COLO829 (cell line): ENCODE data around the gene ABL1.
A peak's percentile ranks its signal among the peaks of the same experiment; 100 is the strongest.
"Not testable (repeated sequence)": the region's sequence is repeated elsewhere in the genome, so short reads cannot be mapped to it uniquely, and the experiment has no call there.

Source experiments
- DNase-seq: peaks from one replicate; pipeline ENCODE4 v3.0.0; 2012; ENCODE audit warnings: low spot score

The ABL1 gene

GRCh38 chr9:130825351-130825651 is 9.8 kb upstream of the ABL1 start:
- no peak for DNase-seq

GRCh38 chr9:130825809-130826208 is 9.2 kb upstream of the ABL1 start:
- no peak for DNase-seq

GRCh38 chr9:130829762-130830161 is 5.3 kb upstream of the ABL1 start:
- DNase-seq, result no peak

GRCh38 chr9:130830231-130830760 is 4.8 kb upstream of the ABL1 start:
- no peak for DNase-seq

- no peak for DNase-seq
These were observed 4.0 kb upstream of the ABL1 start for GRCh38 chr9:130831077-130831476.

- no peak for DNase-seq
These were observed 1.7 kb upstream of the ABL1 start for GRCh38 chr9:130833031-130833990.

GRCh38 chr9:130835441-130836298 is 616 bp downstream of the ABL1 start:
- no peak for DNase-seq

- DNase-seq, result no peak
These were observed 2.0 kb downstream of the ABL1 start for GRCh38 chr9:130837002-130837511.

- DNase-seq, result no peak
These were observed 2.6 kb downstream of the ABL1 start for GRCh38 chr9:130837643-130838042.

- no peak for DNase-seq
These were observed 4.4 kb downstream of the ABL1 start for GRCh38 chr9:130839132-130840111.

GRCh38 chr9:130842545-130842944 is 7.5 kb downstream of the ABL1 start:
- DNase-seq, result no peak

GRCh38 chr9:130843049-130843908 is 8.2 kb downstream of the ABL1 start:
- DNase-seq, result no peak

GRCh38 chr9:130844044-130844451 is 9.0 kb downstream of the ABL1 start:
- DNase-seq, result no peak

- no peak for DNase-seq
These were observed 10.2 kb downstream of the ABL1 start for GRCh38 chr9:130845254-130845653.

GRCh38 chr9:130845901-130846481 is 10.9 kb downstream of the ABL1 start:
- no peak for DNase-seq

GRCh38 chr9:130846487-130847305 is 11.6 kb downstream of the ABL1 start:
- DNase-seq, result peak; percentile 79

- DNase-seq, result peak; percentile 80
These were observed 12.5 kb downstream of the ABL1 start for GRCh38 chr9:130847306-130848217.

GRCh38 chr9:130848514-130848913 is 13.5 kb downstream of the ABL1 start:
- not testable (repeated sequence) for DNase-seq
